AG08395 (cell line): ENCODE measurements around the gene KCP.
A peak's percentile ranks its signal among the peaks of the same experiment; 100 is the strongest.

Experiments used
- DNase-seq: peaks from one replicate; pipeline ENCODE4 v3.0.0; 2012; ENCODE audit warnings: mixed read lengths, low spot score

The KCP gene

DNA sequence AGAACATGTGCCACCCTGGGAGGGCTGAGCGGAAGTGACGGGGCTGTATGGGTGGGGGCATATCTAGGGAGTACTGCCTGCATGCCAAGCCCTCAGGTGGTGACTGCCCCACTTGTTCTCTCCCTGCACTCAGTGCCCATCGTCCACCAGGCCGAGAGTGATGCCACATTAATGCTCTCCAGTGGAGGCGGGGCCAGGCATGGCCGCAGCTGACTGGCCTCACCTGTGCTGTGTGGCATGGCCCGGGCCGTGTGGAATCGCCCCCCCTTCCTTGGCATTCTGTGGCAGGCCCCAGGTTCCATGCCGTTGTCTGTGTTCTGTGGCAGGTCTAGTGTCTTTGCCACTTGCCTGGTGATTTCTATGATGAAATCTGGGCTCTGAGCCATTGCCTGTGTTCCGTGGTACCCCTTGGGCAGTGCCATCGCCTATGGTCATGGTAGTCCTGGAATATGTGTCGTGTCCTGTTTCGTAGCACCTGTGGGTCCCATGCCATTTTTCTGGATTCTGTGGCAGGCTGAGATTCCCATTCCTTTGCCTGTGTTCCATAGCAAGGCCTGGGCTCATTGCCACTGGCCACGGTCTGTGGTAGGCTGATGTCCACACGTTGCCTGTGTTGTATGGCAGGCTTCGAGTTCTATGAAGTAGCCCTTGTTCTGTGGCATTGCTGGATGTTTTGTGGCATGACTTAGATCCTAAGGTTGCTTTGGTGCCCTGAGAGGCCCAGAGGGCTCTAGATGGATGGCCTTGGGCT lies 71.4 kb downstream of the KCP start:
- DNase-seq, result no peak

DNA sequence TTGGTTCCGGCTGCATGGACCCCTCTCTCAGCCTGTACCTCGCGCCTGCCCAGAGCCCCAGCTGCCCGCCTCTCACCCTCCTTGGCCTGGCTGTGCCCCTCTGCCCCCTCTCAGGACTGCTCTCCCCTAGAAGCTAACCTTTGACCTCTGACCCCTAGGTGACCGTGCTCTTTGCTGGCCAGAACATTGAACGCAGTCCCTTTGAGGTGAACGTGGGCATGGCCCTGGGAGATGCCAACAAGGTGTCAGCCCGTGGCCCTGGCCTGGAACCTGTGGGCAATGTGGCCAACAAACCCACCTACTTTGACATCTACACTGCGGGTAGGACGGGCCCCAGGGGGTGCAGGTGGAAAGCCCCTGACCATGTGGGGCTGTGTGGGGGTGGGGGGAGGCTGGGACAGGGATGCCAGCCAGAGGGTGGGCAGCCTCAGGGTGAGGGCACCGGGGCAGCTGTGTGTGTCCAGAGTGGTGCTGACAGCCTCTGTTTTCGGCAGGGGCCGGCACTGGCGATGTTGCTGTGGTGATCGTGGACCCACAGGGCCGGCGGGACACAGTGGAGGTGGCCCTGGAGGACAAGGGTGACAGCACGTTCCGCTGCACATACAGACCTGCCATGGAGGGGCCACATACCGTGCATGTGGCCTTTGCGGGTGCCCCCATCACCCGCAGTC lies 72.3 kb downstream of the KCP start:
- no peak for DNase-seq

DNA sequence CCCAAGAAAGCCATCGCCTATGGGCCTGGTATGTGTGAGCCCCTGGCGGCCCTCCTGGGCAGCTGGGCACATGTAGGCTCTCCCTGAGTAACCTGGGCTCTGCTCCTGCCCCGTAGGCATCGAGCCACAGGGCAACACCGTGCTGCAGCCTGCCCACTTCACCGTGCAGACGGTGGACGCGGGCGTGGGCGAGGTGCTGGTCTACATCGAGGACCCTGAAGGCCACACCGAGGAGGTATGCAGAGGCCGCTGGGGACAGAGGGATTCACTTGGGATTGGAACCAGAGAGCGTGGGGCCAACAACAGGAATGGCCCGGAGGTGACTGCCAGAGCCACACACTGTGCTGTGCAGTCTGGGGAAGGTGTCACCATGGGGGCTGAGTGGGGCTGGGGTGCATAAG lies 73.0 kb downstream of the KCP start:
- DNase-seq, result no peak

DNA sequence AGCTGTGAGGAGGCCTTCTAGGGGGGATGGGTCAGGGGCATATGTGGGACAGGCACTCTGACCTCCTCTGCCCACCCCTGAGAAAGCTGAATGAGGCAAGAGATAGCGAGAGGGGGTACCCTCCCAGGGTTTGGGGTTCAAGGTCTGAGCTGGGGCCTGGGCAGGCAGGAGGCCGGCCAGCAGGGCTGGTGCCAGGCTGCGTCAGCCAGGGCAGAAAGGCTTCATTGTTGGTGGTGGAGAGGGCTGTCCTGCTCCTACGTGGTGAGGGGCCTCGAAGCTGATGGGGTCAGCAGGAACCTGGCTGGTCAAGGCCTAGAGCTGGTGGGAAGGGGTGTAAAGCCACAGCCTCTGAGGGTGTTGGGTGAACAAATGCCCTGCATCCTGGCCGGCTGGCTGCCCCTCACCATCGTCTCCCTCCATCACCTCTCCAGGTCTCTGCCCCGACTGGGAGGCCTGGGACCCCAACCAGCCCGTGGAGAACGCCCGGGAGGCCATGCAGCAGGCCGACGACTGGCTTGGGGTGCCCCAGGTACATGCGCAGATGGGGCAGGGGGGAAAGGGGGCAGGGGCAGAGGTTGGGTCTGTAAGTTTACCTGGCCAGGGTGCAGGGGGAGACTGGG lies 73.7 kb downstream of the KCP start:
- no peak for DNase-seq

DNA sequence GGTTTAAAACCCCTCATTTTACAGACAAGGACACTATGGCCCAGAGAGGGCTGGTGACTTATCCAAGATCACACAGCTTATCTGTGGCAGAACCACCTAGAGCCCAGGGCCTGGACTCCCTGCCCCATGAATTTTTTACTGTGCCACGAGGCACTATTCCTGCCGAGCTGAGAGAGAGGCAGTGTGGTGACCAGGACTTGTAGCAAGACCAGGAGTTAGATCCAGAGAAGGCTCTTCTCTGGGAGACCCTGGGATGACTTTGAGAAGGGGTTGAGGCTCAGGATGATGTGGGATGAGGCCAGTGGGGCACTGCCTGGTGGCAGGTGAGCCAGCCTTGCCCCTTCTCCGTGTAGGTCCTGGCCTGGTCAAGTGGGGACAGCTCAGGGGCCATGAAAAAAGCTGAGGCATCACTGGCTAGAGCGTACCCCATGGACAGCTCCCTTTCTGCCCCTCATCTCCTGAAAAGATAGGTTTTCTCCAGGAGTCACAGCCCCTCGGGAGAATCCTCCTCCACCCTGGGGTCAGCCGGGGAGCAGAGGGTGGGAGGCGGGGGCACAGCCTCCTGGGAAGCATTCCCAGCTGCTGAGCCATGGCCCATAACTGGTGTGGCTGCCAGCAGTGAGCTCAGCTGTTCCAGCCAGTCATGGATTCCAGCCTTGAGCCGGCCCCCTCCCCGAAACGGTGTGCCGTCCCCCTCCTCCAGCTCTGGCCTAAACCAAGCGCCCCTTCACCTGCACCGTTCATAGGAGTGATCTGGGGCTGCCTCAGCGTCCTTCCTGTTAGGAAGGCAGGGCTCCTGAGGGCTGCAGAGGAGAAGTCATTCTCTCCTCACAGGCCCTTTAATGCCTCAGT lies 74.5 kb downstream of the KCP start:
- peak; percentile 54 for DNase-seq

DNA sequence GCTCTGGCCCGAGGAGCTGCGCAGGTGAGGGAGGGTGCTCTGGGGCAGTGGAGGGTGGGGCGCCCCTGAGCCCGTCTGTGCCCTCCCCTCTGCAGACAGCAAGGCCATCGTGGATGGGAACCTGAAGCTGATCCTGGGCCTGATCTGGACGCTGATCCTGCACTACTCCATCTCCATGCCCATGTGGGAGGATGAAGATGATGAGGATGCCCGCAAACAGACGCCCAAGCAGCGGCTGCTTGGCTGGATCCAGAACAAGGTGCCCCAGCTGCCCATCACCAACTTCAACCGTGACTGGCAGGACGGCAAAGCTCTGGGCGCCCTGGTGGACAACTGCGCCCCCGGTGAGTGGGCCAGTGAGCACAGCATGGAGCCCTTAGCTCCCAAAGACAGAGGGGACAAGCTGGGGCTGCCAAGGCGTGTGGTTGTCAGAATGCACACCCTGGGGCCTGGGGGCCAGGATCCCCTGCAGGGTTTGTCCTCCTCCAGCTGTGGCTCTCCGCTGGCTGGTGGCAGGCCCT lies 75.2 kb downstream of the KCP start:
- DNase-seq, result no peak

DNA sequence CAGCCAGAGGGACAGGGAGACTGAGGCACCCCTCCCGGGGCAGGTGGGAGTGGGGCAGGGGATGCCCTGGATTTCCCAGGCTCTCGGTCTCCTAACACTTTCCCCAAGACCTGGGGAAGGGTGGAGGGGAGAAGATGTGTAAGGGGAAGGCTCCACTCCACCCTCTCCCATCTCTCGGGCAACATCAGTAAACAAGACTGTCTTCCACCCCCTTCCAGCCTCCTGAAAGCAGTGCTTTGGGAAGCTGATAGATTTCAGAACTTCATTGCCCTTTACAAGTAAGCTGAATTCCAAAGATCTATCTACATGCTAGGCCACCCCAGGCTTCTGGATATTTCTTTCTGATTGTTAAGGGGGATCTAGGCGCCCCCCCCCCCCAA lies 76.6 kb downstream of the KCP start:
- DNase-seq, result peak; percentile 53

DNA sequence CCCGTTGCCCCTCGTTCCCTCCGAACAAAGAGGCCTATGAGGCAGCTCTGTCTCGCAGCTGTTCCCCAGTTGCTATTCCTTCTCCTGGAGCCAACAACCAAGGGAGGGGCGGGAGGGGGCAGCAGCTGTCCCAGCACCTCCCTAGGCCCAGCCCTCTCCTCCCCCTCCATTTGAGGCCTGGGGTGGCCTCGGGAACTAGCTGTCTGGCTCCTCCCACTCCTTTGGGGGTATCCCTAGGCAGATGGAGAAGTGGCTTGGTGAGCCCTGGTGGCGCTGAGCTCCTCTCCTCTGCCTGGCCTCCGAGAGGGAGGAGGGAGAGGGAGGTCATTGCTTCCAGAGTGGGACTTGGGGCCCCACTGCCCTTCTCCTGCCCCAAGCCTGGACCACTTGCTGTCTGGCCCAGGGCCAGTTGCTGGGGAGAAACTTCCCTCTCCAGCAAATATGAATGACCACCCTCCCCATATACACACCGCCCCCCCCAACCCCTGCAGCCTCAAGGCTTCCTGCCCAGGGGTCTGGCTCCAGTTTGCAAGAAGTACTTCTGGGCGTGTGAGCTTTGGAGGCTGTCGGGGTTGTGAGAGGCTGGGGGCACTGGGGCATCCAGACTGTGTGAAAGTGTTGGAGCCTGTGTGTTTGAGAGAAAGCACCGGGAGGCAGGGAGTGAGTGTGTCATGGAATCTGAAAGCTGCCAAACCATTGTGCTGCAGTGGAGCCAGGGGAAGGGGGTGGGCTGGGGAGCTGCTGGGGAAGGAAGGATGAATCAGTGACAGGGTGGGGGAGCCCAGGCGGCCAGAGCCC lies 77.2 kb downstream of the KCP start:
- DNase-seq, result peak; percentile 83

DNA sequence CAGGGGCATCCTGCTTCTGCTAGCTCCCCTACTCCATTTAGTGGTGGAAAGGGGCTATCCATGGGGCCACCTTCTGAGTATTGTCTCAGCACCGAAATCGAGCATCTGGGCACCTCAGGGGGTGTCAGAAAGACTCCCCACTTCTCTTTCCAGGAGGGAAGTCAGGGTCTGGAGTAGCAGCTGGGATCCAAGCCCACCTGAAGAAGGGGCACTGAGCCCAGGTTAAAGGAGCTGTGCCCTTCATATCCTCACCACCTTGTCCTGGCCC lies 77.7 kb downstream of the KCP start:
- no peak for DNase-seq

DNA sequence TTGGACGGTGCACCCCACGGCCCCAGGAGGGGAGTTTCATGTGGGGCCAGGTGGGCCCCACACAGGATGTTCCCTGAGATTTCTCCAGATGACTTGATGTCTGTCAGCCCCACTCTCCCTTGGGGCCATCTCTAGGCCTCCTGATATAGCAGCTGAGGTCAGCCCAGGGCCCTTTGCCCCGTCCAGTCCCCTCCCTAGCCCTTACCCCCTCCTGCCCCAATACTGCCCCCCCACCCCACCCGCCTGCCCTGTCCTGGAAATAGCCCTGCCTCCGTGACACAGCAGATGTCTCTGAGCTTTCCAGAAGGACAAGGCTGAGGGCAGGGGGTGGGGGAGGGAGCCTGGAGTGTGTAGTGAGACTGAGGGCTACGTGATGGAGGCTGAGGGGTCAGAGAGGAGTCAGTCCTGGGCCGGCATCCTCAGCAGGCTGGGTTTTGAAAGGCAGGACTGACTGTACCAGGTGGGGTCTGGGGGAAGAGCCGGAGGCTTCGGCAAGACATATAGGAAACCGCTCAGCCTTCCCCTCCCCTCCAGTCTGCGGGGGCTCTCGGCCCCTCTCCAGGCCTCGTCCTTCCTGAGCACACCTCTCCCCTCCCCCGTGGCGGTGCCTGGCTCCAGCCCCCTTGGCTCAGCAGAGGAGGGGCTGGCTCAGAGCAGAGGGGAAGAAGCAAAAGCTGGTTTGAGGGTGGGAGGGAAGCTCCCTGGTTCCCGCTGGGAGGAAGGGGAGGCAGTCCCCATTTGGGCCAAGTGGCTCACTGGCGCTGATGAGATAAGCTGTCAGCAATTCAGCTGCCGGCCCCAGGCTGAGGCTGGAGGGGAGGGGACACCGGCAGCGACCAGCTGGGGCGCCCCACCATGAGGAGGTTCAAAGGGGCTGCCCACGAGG lies 78.3 kb downstream of the KCP start:
- peak; percentile 41 for DNase-seq

DNA sequence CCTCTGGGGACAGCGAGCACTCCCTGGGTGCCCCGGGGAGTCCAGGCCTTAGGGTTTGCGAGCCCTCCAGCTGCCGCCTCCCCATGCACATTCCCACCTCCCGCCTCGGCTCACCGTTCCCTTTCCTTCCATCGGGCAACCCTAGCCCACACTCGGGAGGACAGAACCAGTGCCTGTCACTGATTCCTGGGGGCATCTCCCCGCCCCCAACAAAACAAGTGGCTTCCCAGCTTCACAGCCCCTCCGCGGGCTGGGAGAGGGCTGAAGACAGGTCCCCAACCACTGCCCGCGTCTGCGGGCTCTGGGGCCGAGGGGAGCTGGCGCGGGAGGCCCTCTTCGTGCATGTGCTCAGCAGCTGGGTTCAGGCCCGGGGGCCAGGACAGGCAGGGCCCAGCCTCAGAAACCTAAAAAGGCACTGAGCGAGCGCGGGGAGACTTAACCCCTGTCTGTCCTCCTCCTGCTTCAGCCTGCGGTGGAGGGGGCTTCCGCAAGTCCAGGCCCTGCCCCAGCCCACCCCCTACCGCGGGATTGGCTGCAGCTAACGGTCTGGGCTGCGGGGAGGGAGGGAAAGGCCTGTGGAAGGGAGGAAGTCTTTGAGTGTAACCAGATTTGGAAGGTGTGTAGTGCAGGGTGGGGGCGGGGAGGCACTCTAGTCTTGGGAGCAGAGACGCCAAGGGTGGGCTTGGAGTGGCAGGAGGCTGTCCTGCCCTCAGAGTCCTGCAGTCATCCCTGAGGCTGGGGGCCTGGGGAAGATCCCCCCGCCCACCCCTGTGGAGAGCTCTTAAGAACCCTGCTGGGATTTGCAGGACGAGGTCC lies 79.1 kb downstream of the KCP start:
- DNase-seq, result peak; percentile 49

DNA sequence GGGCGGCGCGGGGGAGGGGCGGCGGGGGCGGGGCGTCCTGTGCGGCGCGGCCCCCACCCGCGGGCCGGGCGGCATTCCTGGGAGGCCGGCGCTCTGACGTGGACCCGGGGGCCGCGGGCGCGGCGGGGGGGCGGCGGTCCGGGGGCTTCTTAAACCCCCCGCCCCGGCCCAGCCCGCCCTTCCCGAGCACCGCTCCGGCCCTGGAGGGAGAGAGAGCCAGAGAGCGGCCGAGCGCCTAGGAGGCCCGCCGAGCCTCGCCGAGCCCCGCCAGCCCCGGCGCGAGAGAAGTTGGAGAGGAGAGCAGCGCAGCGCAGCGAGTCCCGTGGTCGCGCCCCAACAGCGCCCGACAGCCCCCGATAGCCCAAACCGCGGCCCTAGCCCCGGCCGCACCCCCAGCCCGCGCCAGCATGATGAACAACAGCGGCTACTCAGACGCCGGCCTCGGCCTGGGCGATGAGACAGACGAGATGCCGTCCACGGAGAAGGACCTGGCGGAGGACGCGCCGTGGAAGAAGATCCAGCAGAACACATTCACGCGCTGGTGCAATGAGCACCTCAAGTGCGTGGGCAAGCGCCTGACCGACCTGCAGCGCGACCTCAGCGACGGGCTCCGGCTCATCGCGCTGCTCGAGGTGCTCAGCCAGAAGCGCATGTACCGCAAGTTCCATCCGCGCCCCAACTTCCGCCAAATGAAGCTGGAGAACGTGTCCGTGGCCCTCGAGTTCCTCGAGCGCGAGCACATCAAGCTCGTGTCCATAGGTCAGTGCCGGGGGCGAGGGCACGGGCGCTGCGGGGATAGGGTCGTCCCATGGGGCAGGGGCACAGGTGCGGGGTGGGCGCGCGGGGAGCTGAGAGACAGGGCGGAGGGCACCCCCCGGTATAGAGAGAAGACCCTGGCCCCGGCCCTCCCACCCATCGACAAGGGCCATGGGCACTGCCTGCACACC lies 80.0 kb downstream of the KCP start, which contains the start of gene FLNC:
Gene FLNC (plus strand): TSS at position 176 of the 947 bp plus-strand sequence. CDS start 232 bp downstream, at position 408.
- DNase-seq, result peak; percentile 79

DNA sequence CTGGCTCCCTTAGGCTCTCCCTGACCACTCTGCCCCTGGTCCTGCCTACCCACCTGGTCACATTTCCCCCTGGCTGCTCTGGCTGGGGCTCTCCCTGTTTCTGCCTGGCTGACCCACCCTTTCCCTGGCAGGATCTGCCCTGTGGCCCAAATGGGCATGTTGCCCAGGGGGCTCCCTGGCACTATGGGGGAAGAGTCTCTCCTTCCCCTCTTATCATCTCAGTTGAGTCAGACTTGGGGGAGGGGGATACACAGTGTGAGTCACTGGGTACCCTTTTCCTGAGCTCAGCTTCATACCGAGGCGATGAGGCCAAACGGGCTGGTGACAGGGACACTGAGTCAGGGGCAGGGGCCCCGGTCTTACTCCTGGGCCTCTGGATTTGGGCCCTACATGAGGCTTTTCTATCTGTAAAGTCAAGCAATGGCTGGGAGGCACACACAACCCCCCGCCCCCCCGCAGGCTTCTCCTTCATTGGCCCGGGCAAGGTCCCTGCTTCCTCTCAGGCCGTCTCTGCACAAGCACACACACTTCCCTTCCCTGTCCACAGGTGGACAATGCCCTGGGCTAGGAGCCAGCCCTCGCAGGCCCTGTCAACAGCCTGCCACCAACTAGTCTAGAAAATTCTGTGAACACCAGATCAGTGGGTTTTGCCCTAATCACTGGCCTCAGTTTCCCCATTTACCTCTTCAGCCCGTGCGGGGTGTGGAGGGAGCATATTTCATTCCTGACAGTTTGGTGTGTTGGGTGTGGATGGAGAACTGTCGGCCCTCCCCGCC lies 80.9 kb downstream of the KCP start:
- DNase-seq, result no peak

DNA sequence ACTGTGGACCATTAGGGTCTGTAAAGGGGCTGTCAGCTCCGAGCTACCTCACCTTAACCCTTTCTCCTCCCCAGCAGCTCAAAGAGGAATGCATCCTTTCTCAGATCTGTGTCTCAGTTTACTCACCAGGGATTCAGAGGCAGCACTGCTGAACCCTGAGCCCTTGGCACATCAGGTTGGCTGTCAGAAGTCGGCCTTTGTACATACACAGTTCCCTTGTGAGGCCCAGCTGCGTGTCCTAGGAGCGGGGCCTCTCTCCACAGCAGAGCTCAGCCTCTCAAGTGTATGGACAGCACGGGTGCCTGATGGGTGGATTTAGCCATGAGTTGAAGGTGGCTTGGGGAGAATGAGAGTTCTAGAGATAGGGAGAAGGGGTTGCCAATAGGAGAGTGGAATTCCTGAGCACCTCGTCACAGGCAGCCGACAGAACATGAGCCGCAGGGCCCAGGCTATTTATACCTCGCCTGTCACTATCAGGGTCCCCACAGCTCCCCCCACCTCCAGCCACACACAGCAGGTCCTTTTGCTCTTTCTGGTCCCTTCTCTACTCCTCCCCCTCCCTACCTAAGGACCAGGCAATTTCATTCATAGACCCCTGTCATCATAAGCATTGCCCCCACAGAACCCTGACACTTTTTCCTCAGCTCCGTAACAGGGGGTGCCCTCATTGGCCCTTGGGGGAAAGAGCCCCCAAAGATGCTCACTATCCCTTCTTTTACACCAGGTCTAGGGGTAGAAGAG lies 82.4 kb downstream of the KCP start:
- DNase-seq, result peak; percentile 69

DNA sequence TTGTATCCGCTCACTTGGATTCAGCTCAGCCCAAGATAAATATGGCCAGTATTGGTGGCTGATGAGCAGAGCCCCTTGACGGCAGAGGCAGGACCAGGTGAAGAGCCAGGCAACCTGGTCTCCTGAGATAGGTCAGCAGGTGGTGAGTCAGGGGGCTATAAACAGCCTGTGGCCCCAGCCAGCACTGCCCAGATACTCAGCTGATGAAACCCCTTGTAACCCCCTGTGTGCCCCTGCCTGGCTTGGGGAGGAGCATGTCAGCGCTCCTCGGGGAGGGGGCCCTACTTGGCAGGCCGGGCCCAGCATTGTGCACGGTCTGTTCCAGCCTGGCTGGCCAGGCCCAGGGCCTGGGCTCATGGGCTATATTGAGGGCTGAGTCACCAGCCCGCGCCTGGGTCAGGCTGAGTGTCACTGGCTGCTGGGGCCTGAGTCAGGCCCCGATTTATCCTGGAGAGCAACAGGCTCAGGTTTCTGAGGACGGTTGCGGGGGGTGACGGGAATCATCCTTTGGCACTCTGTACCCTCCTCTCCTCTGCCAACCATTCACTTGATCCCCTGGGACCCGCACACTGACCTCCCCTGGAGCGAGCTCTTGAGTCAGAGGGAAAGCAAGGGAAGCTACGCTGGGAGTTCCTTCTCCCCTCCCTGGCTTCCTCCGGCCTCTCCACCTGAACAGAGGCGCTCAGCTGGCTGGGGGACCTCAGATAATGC lies 83.1 kb downstream of the KCP start:
- DNase-seq, result peak; percentile 85

DNA sequence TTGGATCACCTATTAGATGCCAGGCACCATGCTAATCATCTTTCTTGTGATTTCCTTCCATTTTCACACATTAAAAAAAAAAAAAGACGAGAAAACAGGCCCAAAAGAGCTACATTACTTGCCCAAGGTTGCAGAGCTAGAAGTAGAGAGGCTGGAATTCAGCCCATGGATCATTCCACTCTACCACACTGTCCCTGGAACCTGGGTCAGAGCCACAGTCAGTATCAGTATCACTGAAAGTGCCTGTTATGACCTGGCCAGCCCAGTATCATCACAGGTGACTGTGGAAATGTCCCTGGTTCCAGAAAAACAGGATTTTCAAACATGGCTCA lies 83.6 kb downstream of the KCP start:
- DNase-seq, result no peak
